Measurements from ENCODE around the gene UPP2. TPM values are rescaled to one million over a fixed set of nuclear protein-coding genes. Genes with fewer than 3 reads are reported as not detected.

The UPP2 gene
- total RNA-seq (not detected in 2 replicates), polyA plus RNA-seq (not detected in 2 replicates), polyA minus RNA-seq (not detected in 2 replicates)
- not detected for total RNA-seq (2013)

GRCh38 chr2:158101384-158101926 lies at the start of gene UPP2:
UPP2 (plus strand) TSS chr2:158101876; CDS start chr2:158102064, 188 bp downstream.
- H3K27ac Mint-ChIP-seq = no peak within 1 kb of the TSS
- 100% methylated on average over 1 of the region's 3 CpGs for WGBS (ENCODE audit: insufficient coverage)
- no peaks in the 10 kb centered on the region for H3K4me1 Mint-ChIP-seq
- H3K4me3 ChIP-seq (ENCODE audit: control extremely low read depth in 1 of 5, extremely low read depth in 1 of 5, insufficient read depth in 1 of 5, low read depth in 2 of 5, low read length in 4 of 5) = no peak within 1 kb of the TSS
- intact Hi-C loops (cut with micrococcal nuclease) = no loop called here
- no peak within 1 kb of the TSS for H3K27ac ChIP-seq (ENCODE audit: low read length in 2 of 2)
- H3K27me3 ChIP-seq (replicated peaks in 1 of 4; ENCODE audit: control extremely low read depth in 1 of 4, control insufficient read depth in 3 of 4, insufficient read depth in 4 of 4, low read length in 3 of 4) = no peaks in the 10 kb centered on the region
- ATAC-seq (ENCODE audit: low read depth) (no peak), DNase-seq (no peak)
- ChIA-PET POLR2A (no interaction called here), CTCF (no interaction called here)
- TF ChIP-seq CTCF (IDR thresholded peaks at IDR 0.05) (no peak), EZH2 (IDR thresholded peaks at IDR 0.05; ENCODE audit: borderline replicate concordance, insufficient read depth, low read depth, low read length, poor library complexity, severe bottlenecking) (no peak)
- H3K27me3 Mint-ChIP-seq = no peaks in the 10 kb centered on the region
- H3K9ac ChIP-seq (ENCODE audit: low read length) = no peak within 1 kb of the TSS
- no peaks in the 10 kb centered on the region for H3K4me1 ChIP-seq (ENCODE audit: control insufficient read depth in 2 of 2, insufficient read depth in 2 of 2, low read length in 2 of 2)
- H3K9me3 ChIP-seq (ENCODE audit: control extremely low read depth in 1 of 3, control insufficient read depth in 2 of 3, insufficient read depth in 1 of 3, low read length in 2 of 3) = no peaks in the 10 kb centered on the region
- H4K20me1 ChIP-seq (ENCODE audit: control insufficient read depth, insufficient read depth, low read length, poor library complexity, severe bottlenecking) = no peaks in the 10 kb centered on the region
- H2AFZ ChIP-seq (ENCODE audit: insufficient read depth, low read depth, low read length, poor library complexity, severe bottlenecking) = no peak within 1 kb of the TSS
- H3K9me3 Mint-ChIP-seq (ENCODE audit: insufficient read depth) = no peaks in the 10 kb centered on the region
- no peak within 1 kb of the TSS for H3K4me3 Mint-ChIP-seq
- no peaks in the 10 kb centered on the region for H3K36me3 ChIP-seq (replicated peaks in 1 of 2; ENCODE audit: control extremely low read depth in 1 of 2, control insufficient read depth in 1 of 2, extremely low read depth in 1 of 2, insufficient read depth in 2 of 2, low read length in 1 of 2)
- H3K79me2 ChIP-seq (ENCODE audit: control insufficient read depth, insufficient read depth, low read length) = no peaks in the 10 kb centered on the region
- no peak within 1 kb of the TSS for H3K4me2 ChIP-seq (replicated peaks; ENCODE audit: low read depth, low read length, poor library complexity, severe bottlenecking)

DNA sequence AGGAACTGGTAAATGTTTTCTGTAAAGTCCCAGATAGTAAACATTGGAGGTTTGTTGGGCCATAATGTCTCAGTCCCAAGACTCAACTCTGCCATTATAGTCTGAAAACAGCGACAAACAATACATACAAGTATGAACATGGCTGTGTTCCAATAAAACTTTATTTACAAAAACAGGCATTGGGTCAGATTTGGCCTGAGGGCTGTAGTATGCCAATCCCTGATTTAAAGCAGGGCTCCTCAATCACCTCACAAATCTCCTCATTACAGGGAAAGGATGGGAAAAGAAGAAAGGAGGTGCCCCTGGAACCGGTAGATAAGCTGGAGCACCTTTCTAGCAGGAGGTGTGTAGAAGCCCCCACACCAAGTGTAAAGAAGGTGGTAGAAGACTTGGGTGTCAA lies 48.9 kb upstream of the UPP2 start:
- H3K4me1 Mint-ChIP-seq = no peaks in the 10 kb centered on the region
- no peak overlapping the region for H3K9ac ChIP-seq (ENCODE audit: low read length)
- ChIA-PET CTCF (no interaction called here), POLR2A (no interaction called here)
- no peaks in the 10 kb centered on the region for H3K36me3 ChIP-seq (replicated peaks in 1 of 2; ENCODE audit: control extremely low read depth in 1 of 2, control insufficient read depth in 1 of 2, extremely low read depth in 1 of 2, insufficient read depth in 2 of 2, low read length in 1 of 2)
- TF ChIP-seq EZH2 (IDR thresholded peaks at IDR 0.05; ENCODE audit: borderline replicate concordance, insufficient read depth, low read depth, low read length, poor library complexity, severe bottlenecking) = no peak
- TF ChIP-seq CTCF (IDR thresholded peaks at IDR 0.05) = no peak
- H3K4me1 ChIP-seq (ENCODE audit: control insufficient read depth in 2 of 2, insufficient read depth in 2 of 2, low read length in 2 of 2) = no peaks in the 10 kb centered on the region
- no peak overlapping the region for H3K27ac ChIP-seq (ENCODE audit: low read length in 2 of 2)
- H3K27me3 Mint-ChIP-seq = no peaks in the 10 kb centered on the region
- no peak overlapping the region for H3K4me3 ChIP-seq (ENCODE audit: control extremely low read depth in 1 of 5, extremely low read depth in 1 of 5, insufficient read depth in 1 of 5, low read depth in 2 of 5, low read length in 4 of 5)
- no peaks in the 10 kb centered on the region for H3K9me3 ChIP-seq (ENCODE audit: control extremely low read depth in 1 of 3, control insufficient read depth in 2 of 3, insufficient read depth in 1 of 3, low read length in 2 of 3)
- H3K79me2 ChIP-seq (ENCODE audit: control insufficient read depth, insufficient read depth, low read length) = no peaks in the 10 kb centered on the region
- H3K9me3 Mint-ChIP-seq (ENCODE audit: insufficient read depth) = no peaks in the 10 kb centered on the region
- H2AFZ ChIP-seq (ENCODE audit: insufficient read depth, low read depth, low read length, poor library complexity, severe bottlenecking) = no peak overlapping the region
- H3K4me2 ChIP-seq (replicated peaks; ENCODE audit: low read depth, low read length, poor library complexity, severe bottlenecking) = no peak overlapping the region
- no peak overlapping the region for H3K4me3 Mint-ChIP-seq
- 100% methylated on average over 1 of the region's 2 CpGs for WGBS (ENCODE audit: insufficient coverage)
- ATAC-seq (ENCODE audit: low read depth) (no peak), DNase-seq (no peak)
- no peaks in the 10 kb centered on the region for H3K27me3 ChIP-seq (replicated peaks in 1 of 4; ENCODE audit: control extremely low read depth in 1 of 4, control insufficient read depth in 3 of 4, insufficient read depth in 4 of 4, low read length in 3 of 4)
- no peak overlapping the region for H3K27ac Mint-ChIP-seq
- no peaks in the 10 kb centered on the region for H4K20me1 ChIP-seq (ENCODE audit: control insufficient read depth, insufficient read depth, low read length, poor library complexity, severe bottlenecking)
- intact Hi-C loops (cut with micrococcal nuclease) = no loop called here
